ENCODE results near the gene UBE3D. TPM values are rescaled to one million over a fixed set of nuclear protein-coding genes. Genes with fewer than 3 reads are reported as not detected.

Gene UBE3D
- total and polyA plus RNA-seq, 2 experiments from 2014 or later, result 17.5 to 31.4 TPM

DNA sequence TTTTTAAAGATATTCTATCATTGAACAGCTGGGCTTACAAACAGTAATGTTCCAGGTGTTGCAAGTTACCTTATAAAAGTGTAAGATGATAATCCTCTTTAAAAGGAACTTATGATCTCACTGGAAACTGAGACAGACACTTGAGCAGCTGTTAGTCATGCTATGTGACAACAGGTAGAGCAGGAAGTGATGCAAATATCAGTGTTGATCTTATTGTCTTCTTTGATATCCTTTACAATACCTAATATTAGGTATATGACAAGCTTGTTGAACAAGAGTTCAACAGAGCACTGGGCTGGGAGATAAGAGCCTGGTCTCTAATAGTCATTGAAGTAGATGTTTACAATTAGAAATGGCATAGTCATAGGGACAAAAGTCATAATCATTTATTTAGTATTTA is 150.0 kb downstream of the UBE3D start:
- DNase-seq (ENCODE audit: low spot score) (no peak), ATAC-seq (no peak)
- H3K27ac ChIP-seq (ENCODE audit: low read depth), result no peak overlapping the region
- H3K27me3 Mint-ChIP-seq (ENCODE audit: insufficient read depth, low read depth, poor library complexity), result peaks cover 3% of the 10 kb centered on the region
- H3K27ac Mint-ChIP-seq, result no peak overlapping the region
- no peak overlapping the region for H3K4me2 ChIP-seq
- no peaks in the 10 kb centered on the region for H3K79me2 ChIP-seq (replicated peaks; ENCODE audit: insufficient read depth)
- 0 out of 2 replicates have a peak, but pooled peaks cover 7% of the 10 kb centered on the region for H3K36me3 ChIP-seq (ENCODE audit: insufficient read depth)
- H2AFZ ChIP-seq, result no peak overlapping the region
- TF ChIP-seq ZNF114 (CRISPR knock-in tag; IDR thresholded peaks at IDR 0.05) (no peak), STAT1 (IDR thresholded peaks at IDR 0.05; ENCODE audit: unreplicated experiment) (no peak), ZNF331 (CRISPR knock-in tag; IDR thresholded peaks at IDR 0.05; ENCODE audit: low read depth) (no peak), POLR2AphosphoS5 (IDR thresholded peaks at IDR 0.05; ENCODE audit: low read depth) (no peak), EZH2 (IDR thresholded peaks at IDR 0.05; ENCODE audit: low read depth, unreplicated experiment) (no peak), NANOG (IDR thresholded peaks at IDR 0.05; ENCODE audit: borderline replicate concordance) (no peak), CREB1 (CRISPR knock-in tag; IDR thresholded peaks at IDR 0.05; ENCODE audit: low read depth) (no peak), JUNB (IDR thresholded peaks at IDR 0.05; ENCODE audit: unreplicated experiment) (no peak), EZH2phosphoT487 (IDR thresholded peaks at IDR 0.05; ENCODE audit: unreplicated experiment) (no peak)
- TF ChIP-seq, protein P1, sequence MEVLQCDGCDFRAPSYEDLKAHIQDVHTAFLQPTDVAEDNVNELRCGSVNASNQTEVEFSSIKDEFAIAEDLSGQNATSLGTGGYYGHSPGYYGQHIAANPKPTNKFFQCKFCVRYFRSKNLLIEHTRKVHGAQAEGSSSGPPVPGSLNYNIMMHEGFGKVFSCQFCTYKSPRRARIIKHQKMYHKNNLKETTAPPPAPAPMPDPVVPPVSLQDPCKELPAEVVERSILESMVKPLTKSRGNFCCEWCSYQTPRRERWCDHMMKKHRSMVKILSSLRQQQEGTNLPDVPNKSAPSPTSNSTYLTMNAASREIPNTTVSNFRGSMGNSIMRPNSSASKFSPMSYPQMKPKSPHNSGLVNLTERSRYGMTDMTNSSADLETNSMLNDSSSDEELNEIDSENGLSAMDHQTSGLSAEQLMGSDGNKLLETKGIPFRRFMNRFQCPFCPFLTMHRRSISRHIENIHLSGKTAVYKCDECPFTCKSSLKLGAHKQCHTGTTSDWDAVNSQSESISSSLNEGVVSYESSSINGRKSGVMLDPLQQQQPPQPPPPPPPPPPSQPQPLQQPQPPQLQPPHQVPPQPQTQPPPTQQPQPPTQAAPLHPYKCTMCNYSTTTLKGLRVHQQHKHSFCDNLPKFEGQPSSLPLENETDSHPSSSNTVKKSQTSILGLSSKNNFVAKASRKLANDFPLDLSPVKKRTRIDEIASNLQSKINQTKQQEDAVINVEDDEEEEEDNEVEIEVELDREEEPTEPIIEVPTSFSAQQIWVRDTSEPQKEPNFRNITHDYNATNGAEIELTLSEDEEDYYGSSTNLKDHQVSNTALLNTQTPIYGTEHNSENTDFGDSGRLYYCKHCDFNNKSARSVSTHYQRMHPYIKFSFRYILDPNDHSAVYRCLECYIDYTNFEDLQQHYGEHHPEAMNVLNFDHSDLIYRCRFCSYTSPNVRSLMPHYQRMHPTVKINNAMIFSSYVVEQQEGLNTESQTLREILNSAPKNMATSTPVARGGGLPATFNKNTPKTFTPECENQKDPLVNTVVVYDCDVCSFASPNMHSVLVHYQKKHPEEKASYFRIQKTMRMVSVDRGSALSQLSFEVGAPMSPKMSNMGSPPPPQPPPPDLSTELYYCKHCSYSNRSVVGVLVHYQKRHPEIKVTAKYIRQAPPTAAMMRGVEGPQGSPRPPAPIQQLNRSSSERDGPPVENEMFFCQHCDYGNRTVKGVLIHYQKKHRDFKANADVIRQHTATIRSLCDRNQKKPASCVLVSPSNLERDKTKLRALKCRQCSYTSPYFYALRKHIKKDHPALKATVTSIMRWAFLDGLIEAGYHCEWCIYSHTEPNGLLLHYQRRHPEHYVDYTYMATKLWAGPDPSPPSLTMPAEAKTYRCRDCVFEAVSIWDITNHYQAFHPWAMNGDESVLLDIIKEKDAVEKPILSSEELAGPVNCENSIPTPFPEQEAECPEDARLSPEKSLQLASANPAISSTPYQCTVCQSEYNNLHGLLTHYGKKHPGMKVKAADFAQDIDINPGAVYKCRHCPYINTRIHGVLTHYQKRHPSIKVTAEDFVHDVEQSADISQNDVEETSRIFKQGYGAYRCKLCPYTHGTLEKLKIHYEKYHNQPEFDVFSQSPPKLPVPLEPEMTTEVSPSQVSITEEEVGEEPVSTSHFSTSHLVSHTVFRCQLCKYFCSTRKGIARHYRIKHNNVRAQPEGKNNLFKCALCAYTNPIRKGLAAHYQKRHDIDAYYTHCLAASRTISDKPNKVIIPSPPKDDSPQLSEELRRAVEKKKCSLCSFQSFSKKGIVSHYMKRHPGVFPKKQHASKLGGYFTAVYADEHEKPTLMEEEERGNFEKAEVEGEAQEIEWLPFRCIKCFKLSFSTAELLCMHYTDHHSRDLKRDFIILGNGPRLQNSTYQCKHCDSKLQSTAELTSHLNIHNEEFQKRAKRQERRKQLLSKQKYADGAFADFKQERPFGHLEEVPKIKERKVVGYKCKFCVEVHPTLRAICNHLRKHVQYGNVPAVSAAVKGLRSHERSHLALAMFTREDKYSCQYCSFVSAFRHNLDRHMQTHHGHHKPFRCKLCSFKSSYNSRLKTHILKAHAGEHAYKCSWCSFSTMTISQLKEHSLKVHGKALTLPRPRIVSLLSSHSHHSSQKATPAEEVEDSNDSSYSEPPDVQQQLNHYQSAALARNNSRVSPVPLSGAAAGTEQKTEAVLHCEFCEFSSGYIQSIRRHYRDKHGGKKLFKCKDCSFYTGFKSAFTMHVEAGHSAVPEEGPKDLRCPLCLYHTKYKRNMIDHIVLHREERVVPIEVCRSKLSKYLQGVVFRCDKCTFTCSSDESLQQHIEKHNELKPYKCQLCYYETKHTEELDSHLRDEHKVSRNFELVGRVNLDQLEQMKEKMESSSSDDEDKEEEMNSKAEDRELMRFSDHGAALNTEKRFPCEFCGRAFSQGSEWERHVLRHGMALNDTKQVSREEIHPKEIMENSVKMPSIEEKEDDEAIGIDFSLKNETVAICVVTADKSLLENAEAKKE (CRISPR knock-in tag; IDR thresholded peaks at IDR 0.05), result no peak
- TF ChIP-seq, protein P2, sequence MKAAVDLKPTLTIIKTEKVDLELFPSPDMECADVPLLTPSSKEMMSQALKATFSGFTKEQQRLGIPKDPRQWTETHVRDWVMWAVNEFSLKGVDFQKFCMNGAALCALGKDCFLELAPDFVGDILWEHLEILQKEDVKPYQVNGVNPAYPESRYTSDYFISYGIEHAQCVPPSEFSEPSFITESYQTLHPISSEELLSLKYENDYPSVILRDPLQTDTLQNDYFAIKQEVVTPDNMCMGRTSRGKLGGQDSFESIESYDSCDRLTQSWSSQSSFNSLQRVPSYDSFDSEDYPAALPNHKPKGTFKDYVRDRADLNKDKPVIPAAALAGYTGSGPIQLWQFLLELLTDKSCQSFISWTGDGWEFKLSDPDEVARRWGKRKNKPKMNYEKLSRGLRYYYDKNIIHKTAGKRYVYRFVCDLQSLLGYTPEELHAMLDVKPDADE (IDR thresholded peaks at IDR 0.05), result no peak
- TF ChIP-seq, protein P3, sequence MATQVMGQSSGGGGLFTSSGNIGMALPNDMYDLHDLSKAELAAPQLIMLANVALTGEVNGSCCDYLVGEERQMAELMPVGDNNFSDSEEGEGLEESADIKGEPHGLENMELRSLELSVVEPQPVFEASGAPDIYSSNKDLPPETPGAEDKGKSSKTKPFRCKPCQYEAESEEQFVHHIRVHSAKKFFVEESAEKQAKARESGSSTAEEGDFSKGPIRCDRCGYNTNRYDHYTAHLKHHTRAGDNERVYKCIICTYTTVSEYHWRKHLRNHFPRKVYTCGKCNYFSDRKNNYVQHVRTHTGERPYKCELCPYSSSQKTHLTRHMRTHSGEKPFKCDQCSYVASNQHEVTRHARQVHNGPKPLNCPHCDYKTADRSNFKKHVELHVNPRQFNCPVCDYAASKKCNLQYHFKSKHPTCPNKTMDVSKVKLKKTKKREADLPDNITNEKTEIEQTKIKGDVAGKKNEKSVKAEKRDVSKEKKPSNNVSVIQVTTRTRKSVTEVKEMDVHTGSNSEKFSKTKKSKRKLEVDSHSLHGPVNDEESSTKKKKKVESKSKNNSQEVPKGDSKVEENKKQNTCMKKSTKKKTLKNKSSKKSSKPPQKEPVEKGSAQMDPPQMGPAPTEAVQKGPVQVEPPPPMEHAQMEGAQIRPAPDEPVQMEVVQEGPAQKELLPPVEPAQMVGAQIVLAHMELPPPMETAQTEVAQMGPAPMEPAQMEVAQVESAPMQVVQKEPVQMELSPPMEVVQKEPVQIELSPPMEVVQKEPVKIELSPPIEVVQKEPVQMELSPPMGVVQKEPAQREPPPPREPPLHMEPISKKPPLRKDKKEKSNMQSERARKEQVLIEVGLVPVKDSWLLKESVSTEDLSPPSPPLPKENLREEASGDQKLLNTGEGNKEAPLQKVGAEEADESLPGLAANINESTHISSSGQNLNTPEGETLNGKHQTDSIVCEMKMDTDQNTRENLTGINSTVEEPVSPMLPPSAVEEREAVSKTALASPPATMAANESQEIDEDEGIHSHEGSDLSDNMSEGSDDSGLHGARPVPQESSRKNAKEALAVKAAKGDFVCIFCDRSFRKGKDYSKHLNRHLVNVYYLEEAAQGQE (IDR thresholded peaks at IDR 0.05; ENCODE audit: unreplicated experiment), result no peak
- TF ChIP-seq, protein P4, sequence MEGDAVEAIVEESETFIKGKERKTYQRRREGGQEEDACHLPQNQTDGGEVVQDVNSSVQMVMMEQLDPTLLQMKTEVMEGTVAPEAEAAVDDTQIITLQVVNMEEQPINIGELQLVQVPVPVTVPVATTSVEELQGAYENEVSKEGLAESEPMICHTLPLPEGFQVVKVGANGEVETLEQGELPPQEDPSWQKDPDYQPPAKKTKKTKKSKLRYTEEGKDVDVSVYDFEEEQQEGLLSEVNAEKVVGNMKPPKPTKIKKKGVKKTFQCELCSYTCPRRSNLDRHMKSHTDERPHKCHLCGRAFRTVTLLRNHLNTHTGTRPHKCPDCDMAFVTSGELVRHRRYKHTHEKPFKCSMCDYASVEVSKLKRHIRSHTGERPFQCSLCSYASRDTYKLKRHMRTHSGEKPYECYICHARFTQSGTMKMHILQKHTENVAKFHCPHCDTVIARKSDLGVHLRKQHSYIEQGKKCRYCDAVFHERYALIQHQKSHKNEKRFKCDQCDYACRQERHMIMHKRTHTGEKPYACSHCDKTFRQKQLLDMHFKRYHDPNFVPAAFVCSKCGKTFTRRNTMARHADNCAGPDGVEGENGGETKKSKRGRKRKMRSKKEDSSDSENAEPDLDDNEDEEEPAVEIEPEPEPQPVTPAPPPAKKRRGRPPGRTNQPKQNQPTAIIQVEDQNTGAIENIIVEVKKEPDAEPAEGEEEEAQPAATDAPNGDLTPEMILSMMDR (conservative IDR thresholded peaks at IDR 0.05; ENCODE audit: low read depth in 2 of 2), result no peak
- H3K4me3 Mint-ChIP-seq, result no peak overlapping the region
- H3K9me3 Mint-ChIP-seq, result peaks cover 13% of the 10 kb centered on the region
- no peaks in the 10 kb centered on the region for H3K27me3 ChIP-seq (ENCODE audit: insufficient read depth)
- no peaks in the 10 kb centered on the region for H3F3A ChIP-seq (replicated peaks; ENCODE audit: low read depth)
- no peaks in the 10 kb centered on the region for H3K9me2 ChIP-seq (ENCODE audit: insufficient read depth)
- no peak overlapping the region for H3K4me3 ChIP-seq
- H3K4me1 Mint-ChIP-seq, result peaks cover 8% of the 10 kb centered on the region; the same call in 2 of the 3 replicates
- no peaks in the 10 kb centered on the region for H4K20me1 ChIP-seq (replicated peaks; ENCODE audit: insufficient read depth)
- peaks cover 23% of the 10 kb centered on the region for H3K36me3 Mint-ChIP-seq (ENCODE audit: low read depth)
- no peaks in the 10 kb centered on the region for H3K4me1 ChIP-seq (ENCODE audit: insufficient read depth)
